ENCODE results near the gene XPO6. TPM values are rescaled to one million over a fixed set of nuclear protein-coding genes. Genes with fewer than 3 reads are reported as not detected.

Gene XPO6
- total RNA-seq, 4 donors from 2014 or later, result 72.9 to 251 (median 86.4) TPM

DNA sequence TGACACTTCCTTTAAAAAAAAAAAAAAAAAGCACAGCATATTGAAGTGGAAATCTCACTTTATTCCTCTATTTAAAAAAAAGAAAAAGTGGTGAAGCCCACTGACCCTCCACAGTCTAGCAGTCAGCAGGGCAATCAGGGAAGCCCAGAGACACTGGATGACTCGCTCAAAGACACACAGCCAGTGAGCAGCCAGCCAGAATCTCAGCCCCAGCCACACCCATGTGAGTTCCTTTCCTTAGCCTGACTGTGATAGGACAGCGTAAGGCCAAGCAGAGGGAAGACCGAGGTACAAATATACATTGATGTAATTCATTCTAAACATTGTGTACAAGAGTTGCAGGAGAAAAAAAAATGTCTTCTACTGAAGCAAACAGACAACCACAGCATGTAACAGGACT is 22.5 kb downstream of the XPO6 start:
- no peaks in the 10 kb centered on the region for H3K9me3 ChIP-seq
- TF ChIP-seq POLR2A (IDR thresholded peaks at IDR 0.05) (no peak), CTCF (IDR thresholded peaks at IDR 0.05) (no peak)
- H3K4me3 ChIP-seq, result no peak overlapping the region
- H3K27ac ChIP-seq, result no peak overlapping the region
- H3K36me3 ChIP-seq, result no peaks in the 10 kb centered on the region
- peaks cover 0 to 6% of the 10 kb centered on the region in 2 donors for H3K4me1 ChIP-seq
- intact Hi-C loops (cut with DNase I; ENCODE audit: low total_unique reads), result no loop called here
- no peak for DNase-seq
- H3K27me3 ChIP-seq, result no peaks in the 10 kb centered on the region

- H3K36me3 ChIP-seq, result no peaks in the 10 kb centered on the region
- TF ChIP-seq POLR2A (IDR thresholded peaks at IDR 0.05) (no peak), CTCF (IDR thresholded peaks at IDR 0.05) (no peak)
- H3K4me1 ChIP-seq, result no peaks in the 10 kb centered on the region
- DNase-seq, result no peak
- H3K27me3 ChIP-seq, result no peaks in the 10 kb centered on the region
- intact Hi-C loops (cut with DNase I; ENCODE audit: low total_unique reads), result no loop called here
- H3K27ac ChIP-seq, result no peak overlapping the region
- no peaks in the 10 kb centered on the region for H3K9me3 ChIP-seq
- H3K4me3 ChIP-seq, result no peak overlapping the region
Measured at GRCh38 chr16:28188085-28188916, 23.5 kb downstream of the XPO6 start.

GRCh38 chr16:28187595-28188004 is 24.2 kb downstream of the XPO6 start:
- no peak for TF ChIP-seq CTCF (IDR thresholded peaks at IDR 0.05)
- TF ChIP-seq POLR2A (IDR thresholded peaks at IDR 0.05), result no peak
- no peak for DNase-seq
- intact Hi-C loops (cut with DNase I; ENCODE audit: low total_unique reads), result no loop called here
- Histone ChIP-seq H3K27me3 (no peaks in the 10 kb centered on the region), H3K4me3 (no peak overlapping the region), H3K9me3 (no peaks in the 10 kb centered on the region), H3K36me3 (no peaks in the 10 kb centered on the region), H3K4me1 (no peaks in the 10 kb centered on the region), H3K27ac (no peak overlapping the region)

GRCh38 chr16:28186752-28187151 is 25.0 kb downstream of the XPO6 start:
- intact Hi-C loops (cut with DNase I; ENCODE audit: low total_unique reads), result no loop called here
- H3K9me3 ChIP-seq, result no peaks in the 10 kb centered on the region
- no peak for DNase-seq
- H3K4me1 ChIP-seq, result peaks cover 5 to 6% of the 10 kb centered on the region in 2 donors
- TF ChIP-seq CTCF (IDR thresholded peaks at IDR 0.05) (no peak), POLR2A (IDR thresholded peaks at IDR 0.05) (no peak)
- H3K27ac ChIP-seq, result no peak overlapping the region
- H3K36me3 ChIP-seq, result no peaks in the 10 kb centered on the region
- no peaks in the 10 kb centered on the region for H3K27me3 ChIP-seq
- H3K4me3 ChIP-seq, result no peak overlapping the region

GRCh38 chr16:28185696-28186095 is 26.1 kb downstream of the XPO6 start:
- peaks cover 7 to 8% of the 10 kb centered on the region in 2 donors for H3K4me1 ChIP-seq
- no peak for DNase-seq
- intact Hi-C loops (cut with DNase I; ENCODE audit: low total_unique reads), result no loop called here
- no peaks in the 10 kb centered on the region for H3K36me3 ChIP-seq
- no peak overlapping the region for H3K27ac ChIP-seq
- no peak overlapping the region for H3K4me3 ChIP-seq
- H3K27me3 ChIP-seq, result no peaks in the 10 kb centered on the region
- H3K9me3 ChIP-seq, result no peaks in the 10 kb centered on the region
- TF ChIP-seq POLR2A (IDR thresholded peaks at IDR 0.05) (no peak), CTCF (IDR thresholded peaks at IDR 0.05) (no peak)
